Measurements from ENCODE around the gene TAC3. TPM values are rescaled to one million over a fixed set of nuclear protein-coding genes. Genes with fewer than 3 reads are reported as not detected.

The TAC3 gene
- total RNA-seq, 1 experiment from 2014 or later, result 6.2 TPM

GRCh38 chr12:57027805-57028153, 11.4 kb upstream of the TAC3 start:
- no peak overlapping the region for H3K18ac ChIP-seq (ENCODE audit: insufficient read length, low read depth, low read length)
- no peak overlapping the region for H3K56ac ChIP-seq (ENCODE audit: insufficient read length, low read depth, low read length)
- no peak overlapping the region for H3K14ac ChIP-seq (ENCODE audit: insufficient read depth, low read length)
- no peak overlapping the region for H3K27ac ChIP-seq (ENCODE audit: insufficient read length, low read depth, low read length)
- no peak overlapping the region for H3K9ac ChIP-seq (ENCODE audit: extremely low read depth, insufficient read length, low read length)
- H3K9me3 Mint-ChIP-seq, result no peaks in the 10 kb centered on the region
- no peak overlapping the region for H3K23ac ChIP-seq (ENCODE audit: insufficient read length, low read depth, low read length)
- no CpG with 5 or more reads among the region's 5 CpGs for WGBS (ENCODE audit: extremely low coverage, insufficient read length, low lambda C conversion rate)
- no peak overlapping the region for H2AFZ ChIP-seq (ENCODE audit: low read length)
- no peaks in the 10 kb centered on the region for H3K4me1 ChIP-seq (ENCODE audit: insufficient read depth, low read length)
- no peak overlapping the region for H3K4me3 Mint-ChIP-seq
- no peak overlapping the region for H3K4ac ChIP-seq (ENCODE audit: low read depth, low read length)
- no peak overlapping the region for H2BK15ac ChIP-seq (ENCODE audit: low read depth, low read length)
- H3K23me2 ChIP-seq (ENCODE audit: insufficient read length, low read depth, low read length, poor library complexity, severe bottlenecking), result no peaks in the 10 kb centered on the region
- peaks cover 7% of the 10 kb centered on the region for H3K27me3 Mint-ChIP-seq (ENCODE audit: low read depth)
- H3K79me1 ChIP-seq (ENCODE audit: insufficient read depth, low read depth, low read length, poor library complexity, severe bottlenecking), result no peaks in the 10 kb centered on the region
- no peak overlapping the region for H2BK12ac ChIP-seq (ENCODE audit: insufficient read length, low read depth, low read length)
- no peak overlapping the region for H4K91ac ChIP-seq (ENCODE audit: insufficient read length, low read depth, low read length)
- no peaks in the 10 kb centered on the region for H3K9me3 ChIP-seq (ENCODE audit: control insufficient read depth, low read depth, low read length)
- no peak overlapping the region for H2BK5ac ChIP-seq (ENCODE audit: insufficient read length, low read length)
- no peak overlapping the region for H3K27ac Mint-ChIP-seq
- no peaks in the 10 kb centered on the region for H3K27me3 ChIP-seq (ENCODE audit: insufficient read depth, low read length)
- DNase-seq, result no peak
- no peaks in the 10 kb centered on the region for H3K79me2 ChIP-seq (ENCODE audit: insufficient read depth, low read length)
- H2BK20ac ChIP-seq (ENCODE audit: low read depth, low read length, poor library complexity, severe bottlenecking), result no peak overlapping the region
- peaks cover 21 to 36% of the 10 kb centered on the region in 2 experiments for H3K4me1 Mint-ChIP-seq
- TF ChIP-seq CTCF (conservative IDR thresholded peaks at IDR 0.05), result no peak
- no peak overlapping the region for H2BK120ac ChIP-seq (ENCODE audit: low read depth, low read length, poor library complexity, severe bottlenecking)
- H4K20me1 ChIP-seq (ENCODE audit: control insufficient read depth, insufficient read depth, insufficient read length), result no peaks in the 10 kb centered on the region
- no peak overlapping the region for H4K5ac ChIP-seq (ENCODE audit: insufficient read length, low read depth, low read length)
- no peak overlapping the region for H3K4me2 ChIP-seq (ENCODE audit: insufficient read depth, insufficient read length, low read length)
- no peak overlapping the region for H2AK5ac ChIP-seq (ENCODE audit: insufficient read length, low read length)
- H3K36me3 Mint-ChIP-seq (ENCODE audit: insufficient read depth in 1 of 3, low read depth in 3 of 3), result no peaks in the 10 kb centered on the region
- no peak overlapping the region for H3T11ph ChIP-seq (ENCODE audit: low read length)
- no peak overlapping the region for H4K8ac ChIP-seq (replicated peaks; ENCODE audit: insufficient read length, low read depth, low read length)

Measured in H9 (cell line).